D721Med (cell line): ENCODE results near the gene ARRB1.
"Not testable (repeated sequence)": the region's sequence is repeated elsewhere in the genome, so short reads cannot be mapped to it uniquely, and the experiment has no call there.

Experiments used
- DNase-seq: peaks from one replicate; pipeline ENCODE4 v3.0.0; 2011; ENCODE audit warnings: low spot score; ENCODE audit not compliant: insufficient read length
- FAIRE-seq: peaks from 2 replicates; lab custom pipeline; 2011; peaks lifted over from hg19 to GRCh38; lab: Jason Lieb, UNC
- TF ChIP-seq, protein P1 (sequence below): IDR thresholded peaks from 2 replicates; pipeline ENCODE4 v1.5.1; 2012; ENCODE audit warnings: mild to moderate bottlenecking, control low read depth; ENCODE audit not compliant: insufficient read depth; ENCODE audit errors: missing control alignments

The ARRB1 gene

DNA sequence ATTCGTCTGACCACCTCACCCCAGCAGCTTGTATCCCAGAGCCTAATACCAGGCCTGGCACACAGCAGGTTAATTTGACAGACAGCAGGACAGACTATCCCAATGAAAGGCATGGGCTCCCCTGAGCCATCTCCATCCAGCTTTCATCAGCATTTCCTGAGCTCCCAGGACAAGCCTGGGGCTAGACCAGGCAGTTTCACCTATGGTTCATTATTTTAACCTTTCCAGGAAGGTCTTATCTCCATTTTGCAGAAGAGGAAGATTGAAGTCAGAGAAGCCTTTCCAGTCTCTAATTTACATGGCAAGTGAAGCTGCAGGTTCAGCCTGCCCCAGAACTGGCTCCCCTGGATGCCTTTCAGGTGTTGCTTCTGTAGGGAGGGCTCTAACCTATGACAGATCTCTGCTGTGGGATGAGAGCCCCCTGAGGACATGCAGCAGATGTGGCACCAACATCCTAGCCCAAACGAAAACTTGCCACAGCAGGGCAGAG, 17.0 kb downstream of the ARRB1 start:
- DNase-seq (no peak), FAIRE-seq (no peak)
- TF ChIP-seq, protein P1, sequence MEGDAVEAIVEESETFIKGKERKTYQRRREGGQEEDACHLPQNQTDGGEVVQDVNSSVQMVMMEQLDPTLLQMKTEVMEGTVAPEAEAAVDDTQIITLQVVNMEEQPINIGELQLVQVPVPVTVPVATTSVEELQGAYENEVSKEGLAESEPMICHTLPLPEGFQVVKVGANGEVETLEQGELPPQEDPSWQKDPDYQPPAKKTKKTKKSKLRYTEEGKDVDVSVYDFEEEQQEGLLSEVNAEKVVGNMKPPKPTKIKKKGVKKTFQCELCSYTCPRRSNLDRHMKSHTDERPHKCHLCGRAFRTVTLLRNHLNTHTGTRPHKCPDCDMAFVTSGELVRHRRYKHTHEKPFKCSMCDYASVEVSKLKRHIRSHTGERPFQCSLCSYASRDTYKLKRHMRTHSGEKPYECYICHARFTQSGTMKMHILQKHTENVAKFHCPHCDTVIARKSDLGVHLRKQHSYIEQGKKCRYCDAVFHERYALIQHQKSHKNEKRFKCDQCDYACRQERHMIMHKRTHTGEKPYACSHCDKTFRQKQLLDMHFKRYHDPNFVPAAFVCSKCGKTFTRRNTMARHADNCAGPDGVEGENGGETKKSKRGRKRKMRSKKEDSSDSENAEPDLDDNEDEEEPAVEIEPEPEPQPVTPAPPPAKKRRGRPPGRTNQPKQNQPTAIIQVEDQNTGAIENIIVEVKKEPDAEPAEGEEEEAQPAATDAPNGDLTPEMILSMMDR = no peak

DNA sequence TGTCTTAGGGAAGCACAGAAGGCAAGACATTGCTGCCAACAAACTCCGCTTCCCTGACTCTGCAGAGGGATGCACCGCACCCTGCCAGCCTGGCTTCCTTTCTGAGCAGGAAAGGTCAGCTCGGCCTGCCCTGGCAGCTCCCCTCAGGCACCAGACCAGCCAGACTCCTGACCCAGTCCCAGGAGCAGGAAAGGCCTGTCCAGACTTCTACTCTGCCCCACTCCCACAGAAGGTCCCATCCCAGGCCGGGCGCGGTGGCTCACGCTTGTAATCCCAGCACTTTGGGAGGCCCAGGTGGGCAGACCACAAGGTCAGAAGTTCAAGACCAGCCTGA, 17.7 kb downstream of the ARRB1 start:
- no peak for DNase-seq
- TF ChIP-seq, protein P1 = no peak
- FAIRE-seq = no peak

DNA sequence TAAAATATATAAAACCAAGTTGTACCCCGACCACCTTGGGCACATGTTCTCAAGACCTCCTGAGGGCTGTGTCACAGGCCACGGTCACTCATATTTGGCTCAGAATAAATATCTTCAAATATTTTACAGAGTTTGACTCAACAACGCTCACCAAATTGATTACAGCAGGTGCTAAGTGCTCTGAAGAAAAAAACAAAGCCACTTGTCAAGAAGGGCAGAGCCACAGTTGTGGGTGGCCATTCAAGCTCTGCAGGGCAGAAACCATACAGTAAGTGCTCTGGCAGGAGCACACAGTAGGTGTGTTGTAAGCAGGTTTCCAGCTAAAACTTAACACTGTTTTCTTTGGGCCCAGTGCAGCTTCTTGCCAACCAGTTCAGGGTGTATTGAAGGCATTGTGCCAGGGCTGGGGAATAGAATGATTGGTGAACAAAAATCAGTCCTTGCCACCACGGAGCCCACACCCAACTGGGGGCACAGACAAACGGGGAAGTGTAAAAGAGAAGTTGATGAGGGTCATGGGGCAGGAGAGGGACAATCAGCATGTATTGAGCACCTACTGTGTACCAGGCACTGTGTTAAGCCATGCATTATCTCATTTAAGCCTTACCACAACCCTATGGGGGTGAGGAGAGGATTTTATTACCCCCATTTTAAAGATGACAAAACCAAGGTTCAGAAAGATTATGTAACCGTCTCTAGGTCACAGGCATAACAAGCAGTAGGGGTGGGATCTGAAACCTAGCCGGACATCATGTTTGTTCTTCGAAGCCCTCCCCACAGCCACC, 18.2 kb downstream of the ARRB1 start:
- TF ChIP-seq, protein P1 = no peak
- no peak for FAIRE-seq
- DNase-seq = no peak

DNA sequence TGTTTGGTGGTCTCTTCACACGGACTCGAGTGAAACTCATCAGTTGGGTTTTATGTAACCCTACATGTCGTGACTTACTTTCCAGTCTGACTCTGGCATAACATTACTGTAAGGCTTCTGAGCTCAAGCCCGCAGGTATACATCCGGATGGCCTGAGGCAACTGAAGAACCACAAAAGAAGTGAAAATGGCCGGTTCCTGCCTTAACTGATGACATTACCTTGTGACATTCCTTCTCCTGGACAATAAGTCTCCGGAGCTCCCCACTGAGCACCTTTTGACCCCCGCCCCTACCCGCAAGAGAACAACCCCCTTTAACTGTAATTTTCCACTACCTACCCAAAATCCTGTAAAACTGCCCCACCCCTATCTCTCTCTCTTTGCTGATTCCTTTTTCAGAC, 19.7 kb downstream of the ARRB1 start:
- not testable (repeated sequence) for DNase-seq, FAIRE-seq

DNA sequence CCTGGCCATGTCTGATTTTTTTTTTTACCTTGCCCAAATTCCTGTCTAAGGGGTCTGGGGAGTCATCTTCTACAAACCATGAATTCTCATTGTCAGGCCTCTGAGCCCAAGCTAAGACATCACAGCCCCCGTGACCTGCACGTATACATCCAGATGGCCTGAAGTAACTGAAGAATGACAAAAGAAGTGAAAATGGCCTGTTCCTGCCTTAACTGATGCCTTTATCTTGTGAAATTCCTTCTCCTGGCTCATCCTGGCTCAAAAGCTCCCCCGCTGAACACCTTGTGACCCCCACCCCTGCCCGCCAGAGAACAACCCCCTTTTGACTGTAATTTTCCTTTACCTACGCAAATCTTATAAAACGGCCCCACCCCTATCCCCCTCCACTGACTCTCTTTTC, 20.2 kb downstream of the ARRB1 start:
- not testable (repeated sequence) for FAIRE-seq, DNase-seq

DNA sequence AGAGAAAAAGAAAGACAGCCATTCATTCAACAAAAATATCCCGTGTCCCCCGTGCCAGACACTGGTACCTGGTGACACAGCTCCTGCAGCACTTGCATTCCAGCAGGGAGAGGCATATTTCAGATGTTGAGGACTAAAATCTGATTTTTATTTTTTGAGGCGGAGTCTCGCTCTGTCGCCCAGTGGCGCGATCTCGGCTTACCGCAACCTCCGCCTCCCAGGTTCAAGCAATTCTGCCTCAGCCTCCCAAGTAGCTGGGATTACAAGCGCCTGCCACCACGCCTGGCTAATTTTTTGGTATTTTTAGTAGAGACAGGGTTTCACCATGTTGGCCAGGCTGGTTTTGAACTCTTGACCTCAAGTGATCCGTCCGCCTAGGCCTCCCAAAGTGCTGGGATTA, 20.6 kb downstream of the ARRB1 start:
- not testable (repeated sequence) for FAIRE-seq, DNase-seq

DNA sequence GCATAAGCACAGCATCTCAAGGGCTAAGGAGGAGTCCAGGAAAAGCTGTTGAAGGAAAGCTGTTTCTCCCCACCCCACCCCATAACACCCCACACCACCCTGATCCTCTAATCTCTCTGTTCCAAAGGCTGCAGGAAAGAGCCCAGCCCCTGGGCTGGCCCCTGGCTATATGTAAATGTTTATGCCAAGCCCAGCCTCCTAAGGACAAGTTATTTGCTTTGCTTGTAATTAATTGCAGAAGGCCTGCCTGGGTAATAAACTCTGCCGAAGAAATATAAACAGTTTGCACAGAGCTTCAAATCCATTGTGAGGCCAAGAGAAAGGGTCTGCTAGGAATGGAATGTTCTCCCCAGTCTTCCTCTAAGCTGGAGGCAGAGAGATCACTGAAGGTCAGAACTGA, 21.2 kb downstream of the ARRB1 start:
- TF ChIP-seq, protein P1 = no peak
- DNase-seq = no peak
- no peak for FAIRE-seq

DNA sequence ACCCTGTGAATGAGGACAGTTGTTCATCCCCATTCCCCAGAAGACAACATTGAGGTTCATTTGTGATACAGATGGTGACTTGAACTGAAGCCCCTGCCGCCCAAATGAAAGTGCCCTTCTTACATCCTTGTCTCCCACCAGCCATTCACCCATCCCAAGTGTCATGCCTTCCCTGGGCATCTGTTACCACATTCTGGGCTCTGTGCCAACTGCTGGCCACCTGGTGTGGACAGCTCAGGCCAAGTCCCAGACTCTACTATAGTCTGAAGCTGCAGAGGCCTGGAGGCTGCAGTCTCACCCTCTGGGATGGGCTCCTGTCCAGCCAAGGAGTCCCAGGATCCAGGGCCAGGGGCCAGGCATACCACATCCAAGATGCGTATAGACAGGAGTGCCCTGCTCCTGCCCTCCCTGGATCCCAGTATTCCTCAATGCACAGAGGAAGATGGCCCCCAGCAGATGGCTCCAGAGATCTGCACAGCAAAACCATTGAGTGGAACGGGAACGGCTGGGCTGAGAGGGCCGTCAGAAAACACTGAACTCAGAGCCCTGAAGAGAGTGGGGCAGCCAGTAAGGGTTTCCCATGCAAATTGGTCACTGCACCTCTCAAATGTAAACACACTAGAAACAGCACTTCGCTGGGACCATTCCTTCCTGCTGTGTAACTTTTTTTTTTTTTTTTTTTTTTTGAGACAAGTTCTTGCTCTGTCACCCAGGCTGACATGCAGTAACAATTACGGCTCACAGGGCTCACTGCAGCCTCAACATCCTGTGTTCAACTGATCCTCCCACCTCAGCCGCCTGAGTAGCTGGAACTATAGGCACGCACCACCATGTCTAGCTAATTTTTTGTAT, 22.8 kb downstream of the ARRB1 start:
- DNase-seq = peak; percentile 73
- TF ChIP-seq, protein P1 = peak; percentile 79
- no peak for FAIRE-seq
